Adipocyte (in vitro differentiated cells): Measurements from ENCODE around the gene FABP1.

Experiments used
- DNase-seq: peaks from one replicate; pipeline ENCODE4 v3.0.0-alpha.2; 2015; ENCODE audit warnings: low read depth
- H3K27me3 ChIP-seq: replicated peaks from 2 replicates; pipeline ENCODE4 v1.7.0; 2013; ENCODE audit warnings: mild to moderate bottlenecking, low read length, moderate library complexity; ENCODE audit not compliant: control insufficient read depth, insufficient read depth
- H3K36me3 ChIP-seq: 2 replicates; pipeline ENCODE4 v1.7.0; 2013; ENCODE audit warnings: low read length, mild to moderate bottlenecking, moderate library complexity; ENCODE audit not compliant: control insufficient read depth, insufficient read depth, severe bottlenecking
- H3K4me1 ChIP-seq: 2 replicates; pipeline ENCODE4 v1.7.0; 2013; ENCODE audit warnings: mild to moderate bottlenecking, low read length, moderate library complexity; ENCODE audit not compliant: control insufficient read depth, insufficient read depth
- H3K4me3 ChIP-seq: 2 replicates; pipeline ENCODE4 v1.7.0; 2013; ENCODE audit warnings: mild to moderate bottlenecking, low read length, moderate library complexity
- H3K9ac ChIP-seq: 2 replicates; pipeline ENCODE4 v1.7.0; 2013; ENCODE audit warnings: mild to moderate bottlenecking, low read length, moderate library complexity
- H3K9me3 ChIP-seq: 2 replicates; pipeline ENCODE4 v1.7.0; 2013; ENCODE audit warnings: mild to moderate bottlenecking, low read length, moderate library complexity; ENCODE audit not compliant: control insufficient read depth

Gene FABP1

GRCh38 chr2:88133875-88134274, 6.0 kb upstream of the FABP1 start:
- no peak overlapping the region for H3K4me3 ChIP-seq
- H3K4me1 ChIP-seq, result no peaks in the 10 kb centered on the region
- no peak for DNase-seq
- H3K9ac ChIP-seq, result no peak overlapping the region
- no peaks in the 10 kb centered on the region for H3K36me3 ChIP-seq
- peaks cover 11% of the 10 kb centered on the region for H3K27me3 ChIP-seq
- H3K9me3 ChIP-seq, result no peaks in the 10 kb centered on the region

GRCh38 chr2:88131999-88132368, 4.1 kb upstream of the FABP1 start:
- H3K36me3 ChIP-seq, result no peaks in the 10 kb centered on the region
- H3K27me3 ChIP-seq, result peaks cover 23% of the 10 kb centered on the region
- H3K4me1 ChIP-seq, result no peaks in the 10 kb centered on the region
- no peaks in the 10 kb centered on the region for H3K9me3 ChIP-seq
- H3K9ac ChIP-seq, result no peak overlapping the region
- DNase-seq, result no peak
- H3K4me3 ChIP-seq, result no peak overlapping the region

DNA sequence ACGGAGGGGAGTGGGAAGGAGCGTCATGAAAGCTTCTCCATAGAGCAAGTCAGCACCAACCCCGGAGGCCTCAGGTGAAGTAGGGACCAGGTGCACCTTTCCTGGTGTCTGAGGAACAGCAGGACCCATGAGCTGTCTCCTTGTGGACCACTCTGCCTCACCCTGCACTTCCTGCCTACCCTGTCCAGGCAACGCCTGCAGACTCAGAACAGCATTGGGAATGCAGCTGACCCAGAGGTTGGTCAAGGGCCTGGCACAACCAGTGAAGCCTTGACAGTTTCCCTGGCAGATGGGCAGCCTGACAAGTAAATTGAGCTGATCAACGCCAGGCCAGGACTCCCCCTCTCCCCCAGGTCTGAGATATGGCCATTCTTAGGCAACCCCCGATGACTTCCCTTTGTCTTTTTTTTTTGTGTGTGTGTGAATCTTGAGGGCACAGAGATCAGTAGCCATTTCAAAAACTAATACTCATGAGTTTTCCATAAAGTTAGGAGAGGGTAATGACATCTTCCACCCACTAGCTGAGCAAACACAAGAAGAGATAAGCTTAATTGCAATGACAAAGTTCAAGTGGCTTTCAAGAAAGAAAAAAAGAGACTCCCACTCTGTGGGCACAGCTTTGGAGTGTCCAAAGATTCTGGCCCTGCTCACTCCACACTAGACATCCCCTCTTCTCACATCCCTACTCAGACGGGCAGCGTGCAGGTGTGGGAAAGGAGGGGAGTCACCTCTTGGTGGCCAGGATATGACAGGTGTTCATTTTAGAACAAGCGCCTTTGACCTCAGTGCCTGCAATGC, 3.5 kb upstream of the FABP1 start:
- peaks cover 28% of the 10 kb centered on the region for H3K27me3 ChIP-seq
- no peaks in the 10 kb centered on the region for H3K4me1 ChIP-seq
- no peaks in the 10 kb centered on the region for H3K36me3 ChIP-seq
- H3K9me3 ChIP-seq, result no peaks in the 10 kb centered on the region
- no peak for DNase-seq
- H3K9ac ChIP-seq, result no peak overlapping the region
- H3K4me3 ChIP-seq, result no peak overlapping the region

GRCh38 chr2:88129313-88129959, 1.6 kb upstream of the FABP1 start:
- DNase-seq, result no peak
- Histone ChIP-seq H3K4me3 (no peak overlapping the region), H3K9ac (no peak overlapping the region), H3K27me3 (peaks cover 40% of the 10 kb centered on the region), H3K36me3 (no peaks in the 10 kb centered on the region), H3K9me3 (no peaks in the 10 kb centered on the region), H3K4me1 (no peaks in the 10 kb centered on the region)

GRCh38 chr2:88128654-88129312, 921 bp upstream of the FABP1 start:
- Histone ChIP-seq H3K9ac (no peak overlapping the region), H3K4me3 (no peak overlapping the region), H3K9me3 (no peaks in the 10 kb centered on the region), H3K36me3 (no peaks in the 10 kb centered on the region), H3K27me3 (peaks cover 46% of the 10 kb centered on the region), H3K4me1 (no peaks in the 10 kb centered on the region)
- no peak for DNase-seq

- peaks cover 42% of the 10 kb centered on the region for H3K27me3 ChIP-seq
- no peaks in the 10 kb centered on the region for H3K9me3 ChIP-seq
- H3K9ac ChIP-seq, result no peak overlapping the region
- no peaks in the 10 kb centered on the region for H3K4me1 ChIP-seq
- H3K36me3 ChIP-seq, result no peaks in the 10 kb centered on the region
- no peak overlapping the region for H3K4me3 ChIP-seq
- DNase-seq, result no peak
Observed at GRCh38 chr2:88127638-88127887, 299 bp downstream of the FABP1 start.

DNA sequence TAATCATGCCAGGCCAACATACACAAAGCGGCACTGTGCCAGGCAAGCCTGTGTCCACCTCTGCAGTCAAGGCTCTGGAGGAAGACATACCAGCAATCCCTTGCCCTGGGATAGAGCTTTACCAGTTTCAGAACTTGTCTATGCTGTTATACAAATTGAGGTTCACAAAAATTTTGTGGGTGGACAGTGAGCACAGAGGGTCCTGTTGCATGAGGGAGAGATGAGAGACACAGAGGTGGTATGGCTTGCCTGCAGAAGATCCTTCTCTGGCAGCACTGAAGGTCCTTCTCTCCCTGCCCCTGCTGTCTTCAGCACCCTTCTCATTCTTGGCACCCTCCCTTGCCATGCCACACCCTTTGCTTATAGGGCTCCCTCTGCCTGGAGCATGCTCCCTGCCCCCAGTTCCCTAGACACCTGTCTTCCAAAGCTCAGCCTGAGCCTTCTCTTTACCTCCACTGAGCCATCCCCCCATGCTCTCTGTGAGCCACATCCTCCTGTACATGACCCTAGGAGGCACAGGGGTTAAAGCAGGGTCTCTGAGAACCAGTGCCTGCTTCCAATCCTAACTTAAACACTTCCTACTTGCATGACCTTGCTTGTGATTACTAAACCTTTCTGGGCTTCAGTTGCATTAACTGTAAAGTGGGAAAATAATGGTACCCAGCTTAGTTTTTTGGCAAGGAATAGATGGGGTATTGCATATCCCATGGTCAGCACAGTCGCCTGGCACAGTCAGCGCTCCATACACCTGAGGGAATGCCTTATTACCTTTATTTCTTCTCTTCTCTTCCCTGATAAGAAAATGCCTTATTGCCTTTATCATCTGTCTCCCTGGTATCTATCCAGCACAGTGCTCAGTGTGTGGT, 857 bp downstream of the FABP1 start:
- Histone ChIP-seq H3K9me3 (no peaks in the 10 kb centered on the region), H3K36me3 (no peaks in the 10 kb centered on the region), H3K27me3 (peaks cover 45% of the 10 kb centered on the region), H3K9ac (no peak overlapping the region), H3K4me3 (no peak overlapping the region), H3K4me1 (no peaks in the 10 kb centered on the region)
- no peak for DNase-seq

GRCh38 chr2:88125924-88126771, 1.7 kb downstream of the FABP1 start:
- Histone ChIP-seq H3K9ac (no peak overlapping the region), H3K9me3 (no peaks in the 10 kb centered on the region), H3K4me1 (no peaks in the 10 kb centered on the region), H3K36me3 (no peaks in the 10 kb centered on the region), H3K4me3 (no peak overlapping the region), H3K27me3 (peaks cover 47% of the 10 kb centered on the region)
- no peak for DNase-seq

- Histone ChIP-seq H3K9ac (no peak overlapping the region), H3K27me3 (peaks cover 51% of the 10 kb centered on the region), H3K36me3 (no peaks in the 10 kb centered on the region), H3K4me1 (no peaks in the 10 kb centered on the region), H3K4me3 (no peak overlapping the region), H3K9me3 (no peaks in the 10 kb centered on the region)
- no peak for DNase-seq
Observed at GRCh38 chr2:88125344-88125923, 2.4 kb downstream of the FABP1 start.
